ENCODE measurements around the gene PLEKHA4.
"Not testable (repeated sequence)": the region's sequence is repeated elsewhere in the genome, so short reads cannot be mapped to it uniquely, and the experiment has no call there.

DNA sequence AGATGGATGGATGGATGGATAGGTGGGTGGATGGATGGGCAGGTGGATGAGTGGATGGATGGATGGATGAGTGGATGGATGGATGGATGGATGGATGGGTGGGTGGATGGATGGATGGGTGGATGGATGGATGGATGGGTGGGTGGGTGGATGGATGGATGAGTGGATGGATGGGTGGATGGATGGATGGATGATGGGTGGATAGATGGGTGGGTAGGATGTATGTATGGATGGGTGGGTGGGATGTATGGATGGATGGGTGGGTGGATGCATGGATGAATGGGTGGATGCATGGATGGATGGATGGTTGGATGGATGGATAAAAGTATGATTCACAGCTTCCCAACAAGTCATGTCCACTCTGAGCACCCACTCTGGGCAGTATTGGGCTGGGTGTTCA lies 35.4 kb upstream of the PLEKHA4 start:
- TF ChIP-seq POLR2AphosphoS5 (IDR thresholded peaks at IDR 0.05); EP300 (IDR thresholded peaks at IDR 0.05; ENCODE audit: low read depth): not testable (repeated sequence)
- TF ChIP-seq, protein P1, sequence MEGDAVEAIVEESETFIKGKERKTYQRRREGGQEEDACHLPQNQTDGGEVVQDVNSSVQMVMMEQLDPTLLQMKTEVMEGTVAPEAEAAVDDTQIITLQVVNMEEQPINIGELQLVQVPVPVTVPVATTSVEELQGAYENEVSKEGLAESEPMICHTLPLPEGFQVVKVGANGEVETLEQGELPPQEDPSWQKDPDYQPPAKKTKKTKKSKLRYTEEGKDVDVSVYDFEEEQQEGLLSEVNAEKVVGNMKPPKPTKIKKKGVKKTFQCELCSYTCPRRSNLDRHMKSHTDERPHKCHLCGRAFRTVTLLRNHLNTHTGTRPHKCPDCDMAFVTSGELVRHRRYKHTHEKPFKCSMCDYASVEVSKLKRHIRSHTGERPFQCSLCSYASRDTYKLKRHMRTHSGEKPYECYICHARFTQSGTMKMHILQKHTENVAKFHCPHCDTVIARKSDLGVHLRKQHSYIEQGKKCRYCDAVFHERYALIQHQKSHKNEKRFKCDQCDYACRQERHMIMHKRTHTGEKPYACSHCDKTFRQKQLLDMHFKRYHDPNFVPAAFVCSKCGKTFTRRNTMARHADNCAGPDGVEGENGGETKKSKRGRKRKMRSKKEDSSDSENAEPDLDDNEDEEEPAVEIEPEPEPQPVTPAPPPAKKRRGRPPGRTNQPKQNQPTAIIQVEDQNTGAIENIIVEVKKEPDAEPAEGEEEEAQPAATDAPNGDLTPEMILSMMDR (IDR thresholded peaks at IDR 0.05) = not testable (repeated sequence)

Measured in transverse colon (tissue), 4 donors.